ENCODE results near the gene ZNF124. TPM values are rescaled to one million over a fixed set of nuclear protein-coding genes. Genes with fewer than 3 reads are reported as not detected.

Gene ZNF124
- total and polyA plus RNA-seq, 4 donors: 1.1 to 19.7 (median 6.9) TPM

DNA sequence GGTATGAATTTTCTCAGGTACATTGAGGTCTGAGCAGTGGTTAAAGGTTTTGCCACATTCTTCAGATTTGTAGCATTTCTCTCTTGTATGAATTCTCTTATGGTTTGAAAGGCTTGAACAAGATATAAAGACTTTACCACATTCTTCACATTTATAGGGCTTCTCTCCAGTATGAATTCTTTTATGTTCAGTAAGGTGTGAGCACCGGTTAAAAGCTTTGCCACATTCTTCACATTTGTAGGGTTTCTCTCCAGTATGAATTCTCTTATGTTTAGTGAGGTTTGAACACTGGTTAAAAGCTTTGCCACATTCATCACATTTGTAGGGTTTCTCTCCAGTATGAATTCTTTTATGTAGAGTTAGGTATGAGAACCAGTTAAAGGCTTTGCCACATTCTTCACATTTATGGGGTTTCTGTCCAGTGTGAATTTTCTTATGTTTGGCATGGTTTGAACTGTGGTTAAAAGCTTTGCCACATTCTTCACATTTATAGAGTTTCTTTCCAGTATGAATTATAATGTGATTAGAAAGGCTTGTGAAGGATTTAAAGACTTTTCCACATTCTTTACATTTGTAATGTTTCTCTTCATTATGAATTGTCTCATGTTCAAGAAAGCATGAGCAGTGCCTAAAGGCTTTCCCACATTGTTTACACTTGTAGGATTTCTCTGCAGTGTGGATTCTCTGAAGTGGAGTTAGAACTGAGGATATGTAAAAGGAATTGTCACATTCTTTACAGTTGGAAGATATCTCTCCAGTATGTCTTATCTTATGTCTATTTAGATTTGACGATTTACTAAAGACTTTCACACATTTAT lies 18.4 kb upstream of the ZNF124 start:
- Histone ChIP-seq H3K4me1 (ENCODE audit: control insufficient read depth in 4 of 4, insufficient read depth in 4 of 4, low read length in 3 of 4) (no peaks in the 10 kb centered on the region), H3K9me3 (ENCODE audit: control insufficient read depth in 4 of 4, low read length in 3 of 4) (peaks cover 14 to 55% (median 24%) of the 10 kb centered on the region in 4 donors), H3K27me3 (ENCODE audit: control insufficient read depth in 4 of 4, insufficient read depth in 4 of 4, low read length in 3 of 4) (no peaks in the 10 kb centered on the region), H3K27ac (ENCODE audit: low read depth in 1 of 2, low read length in 2 of 2) (no peak overlapping the region), H3K36me3 (ENCODE audit: control insufficient read depth in 4 of 4, insufficient read depth in 3 of 4, low read depth in 1 of 4, low read length in 3 of 4) (peaks cover 3 to 26% (median 20%) of the 10 kb centered on the region in 4 donors), H3K4me3 (ENCODE audit: low read depth in 1 of 3, low read length in 3 of 3) (peak overlapping the region in 2 of 3 donors; percentile 27 to 30), H3K9ac (ENCODE audit: low read depth in 1 of 2, low read length in 2 of 2) (no peak overlapping the region)
- WGBS: 81% methylated on average over 2 of the region's 2 CpGs
- no peak for DNase-seq (ENCODE audit: low spot score)
- TF ChIP-seq JUND (IDR thresholded peaks at IDR 0.05) (no peak), EGR1 (IDR thresholded peaks at IDR 0.05; ENCODE audit: low read depth in 2 of 2) (no peak), HNF4G (IDR thresholded peaks at IDR 0.05) (no peak), SP1 (IDR thresholded peaks at IDR 0.05) (no peak), FOXA2 (IDR thresholded peaks at IDR 0.05) (no peak), FOXA1 (IDR thresholded peaks at IDR 0.05) (no peak), RAD21 (IDR thresholded peaks at IDR 0.05) (no peak), TAF1 (conservative IDR thresholded peaks at IDR 0.05) (no peak), HNF4A (conservative IDR thresholded peaks at IDR 0.05) (no peak), NR2F2 (IDR thresholded peaks at IDR 0.05) (no peak), GABPA (IDR thresholded peaks at IDR 0.05 in 1 of 2, conservative IDR thresholded peaks at IDR 0.05 in 1 of 2) (no peak), RXRA (IDR thresholded peaks at IDR 0.05) (no peak), YY1 (IDR thresholded peaks at IDR 0.05) (no peak)
- TF ChIP-seq, protein P1, sequence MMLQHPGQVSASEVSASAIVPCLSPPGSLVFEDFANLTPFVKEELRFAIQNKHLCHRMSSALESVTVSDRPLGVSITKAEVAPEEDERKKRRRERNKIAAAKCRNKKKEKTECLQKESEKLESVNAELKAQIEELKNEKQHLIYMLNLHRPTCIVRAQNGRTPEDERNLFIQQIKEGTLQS (IDR thresholded peaks at IDR 0.05): no peak
- TF ChIP-seq, protein P2, sequence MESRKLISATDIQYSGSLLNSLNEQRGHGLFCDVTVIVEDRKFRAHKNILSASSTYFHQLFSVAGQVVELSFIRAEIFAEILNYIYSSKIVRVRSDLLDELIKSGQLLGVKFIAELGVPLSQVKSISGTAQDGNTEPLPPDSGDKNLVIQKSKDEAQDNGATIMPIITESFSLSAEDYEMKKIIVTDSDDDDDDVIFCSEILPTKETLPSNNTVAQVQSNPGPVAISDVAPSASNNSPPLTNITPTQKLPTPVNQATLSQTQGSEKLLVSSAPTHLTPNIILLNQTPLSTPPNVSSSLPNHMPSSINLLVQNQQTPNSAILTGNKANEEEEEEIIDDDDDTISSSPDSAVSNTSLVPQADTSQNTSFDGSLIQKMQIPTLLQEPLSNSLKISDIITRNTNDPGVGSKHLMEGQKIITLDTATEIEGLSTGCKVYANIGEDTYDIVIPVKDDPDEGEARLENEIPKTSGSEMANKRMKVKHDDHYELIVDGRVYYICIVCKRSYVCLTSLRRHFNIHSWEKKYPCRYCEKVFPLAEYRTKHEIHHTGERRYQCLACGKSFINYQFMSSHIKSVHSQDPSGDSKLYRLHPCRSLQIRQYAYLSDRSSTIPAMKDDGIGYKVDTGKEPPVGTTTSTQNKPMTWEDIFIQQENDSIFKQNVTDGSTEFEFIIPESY (IDR thresholded peaks at IDR 0.05): no peak
- TF ChIP-seq, protein P3, sequence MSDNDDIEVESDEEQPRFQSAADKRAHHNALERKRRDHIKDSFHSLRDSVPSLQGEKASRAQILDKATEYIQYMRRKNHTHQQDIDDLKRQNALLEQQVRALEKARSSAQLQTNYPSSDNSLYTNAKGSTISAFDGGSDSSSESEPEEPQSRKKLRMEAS (IDR thresholded peaks at IDR 0.05): no peak
- TF ChIP-seq, protein P4, sequence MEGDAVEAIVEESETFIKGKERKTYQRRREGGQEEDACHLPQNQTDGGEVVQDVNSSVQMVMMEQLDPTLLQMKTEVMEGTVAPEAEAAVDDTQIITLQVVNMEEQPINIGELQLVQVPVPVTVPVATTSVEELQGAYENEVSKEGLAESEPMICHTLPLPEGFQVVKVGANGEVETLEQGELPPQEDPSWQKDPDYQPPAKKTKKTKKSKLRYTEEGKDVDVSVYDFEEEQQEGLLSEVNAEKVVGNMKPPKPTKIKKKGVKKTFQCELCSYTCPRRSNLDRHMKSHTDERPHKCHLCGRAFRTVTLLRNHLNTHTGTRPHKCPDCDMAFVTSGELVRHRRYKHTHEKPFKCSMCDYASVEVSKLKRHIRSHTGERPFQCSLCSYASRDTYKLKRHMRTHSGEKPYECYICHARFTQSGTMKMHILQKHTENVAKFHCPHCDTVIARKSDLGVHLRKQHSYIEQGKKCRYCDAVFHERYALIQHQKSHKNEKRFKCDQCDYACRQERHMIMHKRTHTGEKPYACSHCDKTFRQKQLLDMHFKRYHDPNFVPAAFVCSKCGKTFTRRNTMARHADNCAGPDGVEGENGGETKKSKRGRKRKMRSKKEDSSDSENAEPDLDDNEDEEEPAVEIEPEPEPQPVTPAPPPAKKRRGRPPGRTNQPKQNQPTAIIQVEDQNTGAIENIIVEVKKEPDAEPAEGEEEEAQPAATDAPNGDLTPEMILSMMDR (IDR thresholded peaks at IDR 0.05; ENCODE audit: low read depth, low read length, missing input control): no peak
- TF ChIP-seq, protein P5, sequence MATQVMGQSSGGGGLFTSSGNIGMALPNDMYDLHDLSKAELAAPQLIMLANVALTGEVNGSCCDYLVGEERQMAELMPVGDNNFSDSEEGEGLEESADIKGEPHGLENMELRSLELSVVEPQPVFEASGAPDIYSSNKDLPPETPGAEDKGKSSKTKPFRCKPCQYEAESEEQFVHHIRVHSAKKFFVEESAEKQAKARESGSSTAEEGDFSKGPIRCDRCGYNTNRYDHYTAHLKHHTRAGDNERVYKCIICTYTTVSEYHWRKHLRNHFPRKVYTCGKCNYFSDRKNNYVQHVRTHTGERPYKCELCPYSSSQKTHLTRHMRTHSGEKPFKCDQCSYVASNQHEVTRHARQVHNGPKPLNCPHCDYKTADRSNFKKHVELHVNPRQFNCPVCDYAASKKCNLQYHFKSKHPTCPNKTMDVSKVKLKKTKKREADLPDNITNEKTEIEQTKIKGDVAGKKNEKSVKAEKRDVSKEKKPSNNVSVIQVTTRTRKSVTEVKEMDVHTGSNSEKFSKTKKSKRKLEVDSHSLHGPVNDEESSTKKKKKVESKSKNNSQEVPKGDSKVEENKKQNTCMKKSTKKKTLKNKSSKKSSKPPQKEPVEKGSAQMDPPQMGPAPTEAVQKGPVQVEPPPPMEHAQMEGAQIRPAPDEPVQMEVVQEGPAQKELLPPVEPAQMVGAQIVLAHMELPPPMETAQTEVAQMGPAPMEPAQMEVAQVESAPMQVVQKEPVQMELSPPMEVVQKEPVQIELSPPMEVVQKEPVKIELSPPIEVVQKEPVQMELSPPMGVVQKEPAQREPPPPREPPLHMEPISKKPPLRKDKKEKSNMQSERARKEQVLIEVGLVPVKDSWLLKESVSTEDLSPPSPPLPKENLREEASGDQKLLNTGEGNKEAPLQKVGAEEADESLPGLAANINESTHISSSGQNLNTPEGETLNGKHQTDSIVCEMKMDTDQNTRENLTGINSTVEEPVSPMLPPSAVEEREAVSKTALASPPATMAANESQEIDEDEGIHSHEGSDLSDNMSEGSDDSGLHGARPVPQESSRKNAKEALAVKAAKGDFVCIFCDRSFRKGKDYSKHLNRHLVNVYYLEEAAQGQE (IDR thresholded peaks at IDR 0.05): no peak

Measured in liver (tissue), 9 donors.